ENCODE measurements around the gene TUBB3.
"Not testable (repeated sequence)": the region's sequence is repeated elsewhere in the genome, so short reads cannot be mapped to it uniquely, and the experiment has no call there.

TUBB3 gene

DNA sequence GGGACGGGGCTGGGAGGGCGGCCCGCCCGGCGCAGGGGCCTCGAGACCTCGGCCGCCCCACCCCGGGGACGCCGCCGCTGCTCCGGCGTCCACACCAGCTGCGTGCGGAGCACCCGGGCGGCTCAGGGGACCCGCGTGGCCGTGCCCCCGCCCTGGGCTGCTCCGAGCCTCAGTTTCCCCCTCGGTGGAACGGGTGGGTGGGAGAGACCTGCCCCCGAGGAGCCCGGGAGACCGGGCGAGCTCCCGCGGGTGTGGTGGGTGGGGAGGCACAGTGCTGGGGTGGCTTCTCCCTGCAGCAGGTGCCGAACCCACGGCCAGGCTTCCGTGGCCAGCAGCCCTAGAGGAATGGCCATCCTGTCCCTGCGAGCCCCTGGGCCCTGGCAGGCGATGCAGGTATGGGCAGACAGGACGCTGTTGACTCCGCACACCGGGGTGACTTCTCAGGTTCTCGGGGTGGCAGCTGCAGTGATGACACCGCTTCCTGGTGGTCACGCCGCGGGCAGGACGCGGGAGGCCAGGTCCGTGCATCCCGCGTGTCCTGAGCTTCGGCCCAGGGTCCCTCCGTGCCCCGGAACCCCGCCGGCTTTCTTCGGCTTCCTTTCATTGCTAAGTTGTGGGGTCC, 26.1 kb downstream of the TUBB3 start:
- DNase-seq: no peak

- DNase-seq: no peak
These were observed 26.6 kb downstream of the TUBB3 start for GRCh38 chr16:89949756-89950155.

GRCh38 chr16:89951509-89951908, 28.4 kb downstream of the TUBB3 start:
- DNase-seq: no peak

DNA sequence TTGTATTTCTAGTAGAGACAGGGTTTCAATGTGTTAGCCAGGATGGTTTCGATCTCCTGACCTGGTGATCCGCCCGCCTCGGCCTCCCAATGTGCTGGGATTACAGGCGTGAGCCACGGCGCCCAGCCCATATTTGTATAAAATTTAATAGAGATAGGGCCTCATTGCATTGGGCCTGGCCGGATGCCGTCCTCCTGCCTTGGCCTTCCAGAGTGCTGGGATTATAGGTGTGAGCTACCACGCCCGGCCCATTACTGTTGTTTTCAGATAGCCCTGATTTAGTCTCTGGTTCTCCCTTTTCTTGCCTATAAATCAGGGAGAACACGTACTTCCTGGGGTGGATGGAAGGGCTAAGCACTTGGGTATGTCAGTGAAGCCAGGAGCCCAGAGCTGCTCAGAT, 28.9 kb downstream of the TUBB3 start:
- DNase-seq: no peak

DNA sequence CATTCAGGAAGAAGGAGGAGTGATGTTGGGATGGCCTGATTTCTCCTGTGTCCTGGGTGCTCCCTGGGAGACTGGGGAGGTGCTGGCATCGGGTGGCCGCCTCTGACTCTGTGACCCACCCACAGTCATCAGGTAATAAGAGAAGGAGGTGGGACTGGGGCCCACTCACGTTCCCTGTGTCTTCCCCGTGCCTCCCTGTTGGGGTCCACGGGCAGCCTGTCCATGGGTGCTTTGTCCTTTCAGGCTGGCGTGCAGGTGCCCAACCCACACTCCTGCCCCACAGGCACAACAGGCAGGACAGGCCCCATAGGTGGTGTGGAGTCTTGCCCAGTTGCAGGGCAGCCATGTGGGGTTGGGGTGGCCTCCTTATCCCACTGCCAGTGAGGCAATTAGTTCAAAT, 29.4 kb downstream of the TUBB3 start:
- DNase-seq: no peak

- DNase-seq: no peak
These were observed 30.7 kb downstream of the TUBB3 start for GRCh38 chr16:89953671-89954406.

DNA sequence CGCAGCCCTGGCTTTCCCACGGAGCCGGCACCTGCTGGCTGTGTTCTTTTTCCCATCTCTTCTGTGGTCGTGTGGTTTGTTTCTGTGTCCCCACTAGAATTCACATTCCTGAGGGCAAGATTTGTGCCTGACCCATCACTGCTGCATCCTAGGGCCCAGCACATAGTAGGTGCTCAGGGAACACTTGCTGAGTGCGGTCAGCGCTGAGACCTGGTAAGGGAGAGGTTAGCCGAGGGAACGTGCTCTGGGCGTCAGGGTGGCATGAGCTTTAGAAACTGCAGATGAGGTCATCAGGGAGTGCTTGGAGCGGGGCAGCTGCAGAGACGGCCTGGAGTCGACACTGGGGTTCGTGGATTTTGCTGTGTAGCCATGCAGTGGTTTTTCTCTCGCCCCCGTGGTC, 31.3 kb downstream of the TUBB3 start:
- no peak for DNase-seq

- no peak for DNase-seq
These were observed 32.0 kb downstream of the TUBB3 start for GRCh38 chr16:89955001-89955685.

GRCh38 chr16:89956505-89957215, 33.5 kb downstream of the TUBB3 start:
- DNase-seq: no peak

- DNase-seq: no peak
These were observed 34.2 kb downstream of the TUBB3 start for GRCh38 chr16:89957216-89957785.

DNA sequence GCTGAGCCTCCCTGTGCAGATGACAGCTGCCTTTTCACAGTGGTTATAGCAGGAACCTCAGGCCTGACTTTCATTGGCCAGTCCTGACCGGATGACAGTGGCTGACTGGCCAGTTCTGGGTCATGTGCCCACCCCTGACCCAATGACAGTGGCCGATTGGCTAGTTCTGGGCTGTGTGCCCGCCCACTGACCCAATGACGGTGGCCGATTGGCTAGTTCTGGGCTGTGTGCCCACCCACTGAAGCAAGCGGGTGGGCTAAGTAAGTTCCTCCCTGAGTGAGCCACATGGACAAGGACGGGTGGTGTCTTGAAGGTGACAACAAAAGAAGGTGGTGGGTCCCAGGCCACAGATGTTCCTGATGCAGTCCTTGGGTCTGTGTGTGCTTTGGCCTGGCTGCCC, 34.9 kb downstream of the TUBB3 start:
- no peak for DNase-seq

DNA sequence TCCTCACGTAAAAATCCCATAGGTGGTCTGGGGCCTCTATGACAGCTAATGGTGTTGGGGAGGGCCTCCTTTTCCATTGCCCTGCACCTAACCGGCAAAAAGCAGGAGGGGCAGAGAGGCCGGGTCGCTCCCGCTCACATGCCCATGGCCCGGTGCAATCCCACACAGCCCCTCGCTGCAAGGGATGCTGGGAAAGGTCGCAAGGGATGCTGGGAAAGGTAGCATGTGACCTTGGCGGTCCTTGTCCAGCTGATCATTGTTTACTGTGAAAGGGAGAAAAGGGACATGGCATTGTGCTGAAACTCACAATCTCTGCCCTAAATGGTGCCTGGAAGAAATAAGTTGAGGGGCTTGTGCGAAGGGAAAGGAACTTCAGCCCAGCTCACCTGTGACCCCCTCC, 35.5 kb downstream of the TUBB3 start:
- DNase-seq: no peak

GRCh38 chr16:89960966-89961365, 37.8 kb downstream of the TUBB3 start:
- DNase-seq: no peak

DNA sequence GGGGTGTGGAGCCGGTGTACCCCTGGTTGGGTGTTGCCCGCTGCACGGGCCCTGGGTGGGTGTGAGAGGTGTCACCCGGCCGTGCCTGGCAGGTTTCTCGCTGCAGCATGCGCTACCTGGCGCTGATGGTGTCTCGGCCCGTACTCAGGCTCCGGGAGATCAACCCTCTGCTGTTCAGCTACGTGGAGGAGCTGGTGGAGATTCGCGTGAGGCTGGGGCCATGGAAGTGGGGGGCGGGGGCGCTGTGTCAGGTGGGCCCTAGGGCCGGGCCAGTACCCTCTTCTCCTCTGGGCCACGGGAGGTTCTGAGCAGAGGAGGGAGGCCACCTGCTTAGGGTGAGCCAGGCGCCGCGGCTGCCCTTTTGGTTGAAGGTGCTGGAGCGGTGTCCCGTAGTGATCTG, 38.8 kb downstream of the TUBB3 start:
- no peak for DNase-seq

DNA sequence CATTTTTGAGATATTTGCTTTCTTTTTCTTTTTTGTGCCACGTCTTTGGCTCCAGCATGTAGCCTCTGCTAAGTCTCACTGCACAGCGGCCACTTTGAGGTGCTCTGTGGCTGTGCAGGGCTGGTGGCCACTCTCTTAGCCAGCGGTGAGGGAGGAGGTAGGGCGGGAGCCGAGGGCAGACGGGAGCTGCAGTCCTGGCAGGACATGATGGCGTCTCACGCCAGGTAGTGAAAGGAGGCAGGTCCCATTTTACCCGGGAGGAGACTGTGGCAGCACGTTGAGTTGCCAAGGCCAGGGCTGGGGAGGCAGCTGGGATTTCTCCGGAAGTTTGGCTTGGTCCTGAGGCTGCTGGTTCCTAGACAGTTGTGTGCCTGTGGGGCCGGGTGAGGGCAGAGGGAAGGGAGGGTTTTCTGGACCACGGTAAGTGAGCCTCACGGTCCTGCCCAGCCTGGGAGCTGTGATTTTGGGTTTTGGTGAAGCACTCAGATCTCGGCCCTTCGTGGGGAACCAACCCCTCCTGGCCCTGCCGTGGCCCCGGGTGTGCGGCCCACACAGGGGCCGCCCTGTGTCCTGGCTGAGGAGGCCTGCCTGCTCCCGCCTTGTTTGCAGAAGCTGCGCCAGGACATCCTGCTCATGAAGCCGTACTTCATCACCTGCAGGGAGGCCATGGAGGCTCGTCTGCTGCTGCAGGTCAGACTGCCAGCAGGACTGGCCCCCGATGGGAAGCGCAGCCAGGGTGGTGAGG, 39.8 kb downstream of the TUBB3 start:
- no peak for DNase-seq

DNA sequence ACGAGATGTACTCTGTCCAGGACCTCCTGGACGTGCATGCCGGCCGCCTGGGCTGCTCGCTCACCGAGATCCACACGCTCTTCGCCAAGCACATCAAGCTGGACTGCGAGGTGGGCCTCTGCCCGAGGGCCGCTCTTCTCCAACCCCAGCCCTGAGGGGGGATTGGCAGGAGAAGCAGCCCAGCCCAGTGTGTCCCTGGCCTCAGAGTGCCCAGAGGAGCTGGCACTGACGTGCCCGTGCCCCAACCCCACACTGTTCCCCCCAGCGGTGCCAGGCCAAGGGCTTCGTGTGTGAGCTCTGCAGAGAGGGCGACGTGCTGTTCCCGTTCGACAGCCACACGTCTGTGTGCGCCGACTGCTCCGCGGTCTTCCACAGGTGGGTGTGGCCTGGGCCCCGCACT, 41.1 kb downstream of the TUBB3 start:
- no peak for DNase-seq

DNA sequence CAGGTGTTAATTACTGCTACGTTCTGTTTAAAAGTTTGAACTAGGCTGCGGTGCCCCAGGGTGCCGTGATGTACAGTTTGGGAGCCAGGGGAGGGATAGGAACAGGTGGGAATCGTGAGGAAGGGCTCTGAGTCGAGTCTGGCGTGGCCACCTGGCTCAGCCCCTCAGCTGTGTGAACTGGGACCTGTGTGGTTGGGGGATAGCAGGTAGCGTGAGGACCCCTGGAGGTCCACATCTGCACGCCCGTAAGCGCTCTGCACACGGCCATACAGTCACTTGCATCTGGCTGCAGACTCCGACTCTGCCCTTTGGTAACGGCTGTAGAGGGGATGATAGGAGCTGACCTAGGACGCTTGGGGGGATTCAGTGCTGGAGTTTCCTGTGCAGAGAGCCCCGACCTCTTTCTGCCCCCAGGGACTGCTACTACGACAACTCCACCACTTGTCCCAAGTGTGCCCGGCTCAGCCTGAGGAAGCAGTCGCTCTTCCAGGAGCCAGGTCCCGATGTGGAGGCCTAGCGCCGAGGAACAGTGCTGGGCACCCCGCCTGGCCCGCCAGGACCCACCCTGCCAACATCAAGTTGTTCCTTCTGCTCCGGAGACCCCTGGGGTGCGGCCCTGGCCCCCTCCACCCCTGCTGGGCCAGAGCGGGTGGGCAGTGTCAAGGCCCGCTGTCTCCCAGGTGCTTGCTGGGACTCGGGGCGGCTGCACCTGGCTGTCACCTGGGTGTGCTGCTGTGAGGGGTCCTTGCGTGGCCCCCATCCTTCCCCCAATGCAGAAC, 42.5 kb downstream of the TUBB3 start:
- DNase-seq: no peak

DNA sequence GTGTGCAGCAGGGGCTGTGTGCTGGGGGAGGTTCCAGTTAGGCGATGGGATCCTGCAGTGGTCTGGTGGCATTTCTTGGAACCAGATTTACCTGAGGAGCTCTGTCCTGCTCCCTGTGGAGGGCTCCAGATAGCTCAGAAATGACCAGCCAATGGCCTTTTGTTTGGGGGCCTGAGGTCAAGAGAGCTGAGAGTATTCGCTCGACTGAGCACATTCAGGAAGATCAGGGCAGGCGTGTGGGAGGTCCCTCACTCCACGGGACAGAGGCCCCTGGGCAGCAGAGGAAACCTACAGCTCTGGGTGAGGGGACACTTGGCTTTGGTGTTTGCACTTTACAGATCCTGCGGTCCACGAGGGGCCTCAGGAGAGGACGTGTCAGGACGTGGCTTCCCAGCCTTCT, 43.6 kb downstream of the TUBB3 start:
- DNase-seq: no peak

DNA sequence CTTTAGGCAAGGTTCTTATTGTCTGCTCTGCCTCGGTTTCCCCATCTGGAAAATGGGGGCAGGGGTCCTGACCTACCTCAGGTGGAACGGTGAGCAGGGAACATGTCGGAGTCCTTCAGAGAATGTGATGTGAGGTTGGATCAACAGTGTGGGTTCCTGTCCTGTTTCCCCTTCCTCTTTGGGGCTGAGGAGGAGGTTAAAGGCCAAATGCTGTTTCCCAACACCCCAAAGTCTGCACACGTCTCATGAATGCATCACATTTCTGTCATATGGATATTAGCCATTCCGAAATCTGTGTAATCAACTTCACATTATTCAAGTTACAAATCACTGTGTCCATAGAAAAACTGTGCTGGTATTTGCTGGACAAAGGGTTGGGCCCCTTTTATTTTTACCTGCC, 44.3 kb downstream of the TUBB3 start:
- not testable (repeated sequence) for DNase-seq

- not testable (repeated sequence) for DNase-seq
These were observed 44.9 kb downstream of the TUBB3 start for GRCh38 chr16:89968074-89968473.

GRCh38 chr16:89969741-89970410, 46.7 kb downstream of the TUBB3 start:
- DNase-seq: no peak
